HEK293 (cell line): ENCODE results near the gene TLCD3B.

Experiments used
- CTCF ChIA-PET: fragments of 350-600 bp; formaldehyde crosslinking; extraction: SDS; loops from one replicate; lab custom pipeline; 2021; ENCODE audit warnings: antibody characterized with exemption; lab: Yijun Ruan, JAX
- POLR2A ChIA-PET: fragments of 300-600 bp; formaldehyde crosslinking; extraction: SDS; loops from one replicate; lab custom pipeline; 2020; ENCODE audit warnings: antibody characterized with exemption, inconsistent platforms; lab: Yijun Ruan, JAX
- H3K27ac ChIP-seq: fragments of 200-500 bp; sonication (Bioruptor generic); 2 replicates; pipeline ENCODE4 v1.5.1; 2014; ENCODE audit warnings: low read depth, low read length, control low read depth, inconsistent platforms; ENCODE audit errors: extremely low read depth
- H3K36me3 ChIP-seq, 2 experiments: fragments of 200-500 bp in 1 of 2; sonication (Bioruptor generic) in 1 of 2; 1 replicate in 1 of 2; 2 replicates in 1 of 2; pipeline ENCODE4 v1.5.1; 2014 to 2017; ENCODE audit warnings: inconsistent platforms in 2 of 2, low read length in 2 of 2; ENCODE audit not compliant: control insufficient read depth in 2 of 2, insufficient read depth in 1 of 2
- H3K4me1 ChIP-seq: fragments of 200-500 bp; sonication (Bioruptor generic); 2 replicates; pipeline ENCODE4 v1.5.1; 2014; ENCODE audit warnings: mild to moderate bottlenecking, low read length, inconsistent platforms; ENCODE audit not compliant: control insufficient read depth, insufficient read depth
- H3K4me3 ChIP-seq: 2 replicates; pipeline ENCODE4 v1.5.1; 2011; ENCODE audit warnings: low read depth, mild to moderate bottlenecking, control low read depth, low read length, moderate library complexity
- H3K9me3 ChIP-seq: fragments of 200-500 bp; sonication (Bioruptor generic); 2 replicates; pipeline ENCODE4 v1.5.1; 2014; ENCODE audit warnings: low read depth, low read length, inconsistent platforms; ENCODE audit not compliant: control insufficient read depth, insufficient read depth
- EGR2 ChIP-seq: fragments of 450-650 bp; formaldehyde crosslinking; IDR thresholded peaks from 2 replicates; pipeline ENCODE4 v1.5.1; 2016; ENCODE audit warnings: low read depth, missing biosample characterization, missing genetic modification characterization
- KLF1 ChIP-seq: fragments of 450-650 bp; formaldehyde crosslinking; IDR thresholded peaks from 2 replicates; pipeline ENCODE4 v1.5.1; 2016; ENCODE audit warnings: missing biosample characterization, missing genetic modification characterization
- KLF7 ChIP-seq: fragments of 450-650 bp; formaldehyde crosslinking; IDR thresholded peaks from 2 replicates; pipeline ENCODE4 v1.5.1; 2016; ENCODE audit warnings: missing biosample characterization, missing genetic modification characterization, borderline replicate concordance
- MEIS1 ChIP-seq: sonication (generic); formaldehyde crosslinking; IDR thresholded peaks from 2 replicates; pipeline ENCODE4 v1.8.1; 2022; ENCODE audit warnings: missing genetic modification reagents, mild to moderate bottlenecking, borderline replicate concordance
- WT1 ChIP-seq: fragments of 450-650 bp; formaldehyde crosslinking; IDR thresholded peaks from 2 replicates; pipeline ENCODE4 v1.5.1; 2016; ENCODE audit warnings: missing biosample characterization, missing genetic modification characterization
- ZBTB7A ChIP-seq: fragments of 450-650 bp; formaldehyde crosslinking; IDR thresholded peaks from 2 replicates; pipeline ENCODE4 v1.5.1; 2016; ENCODE audit warnings: low read depth, missing biosample characterization, missing genetic modification characterization
- ZFP3 ChIP-seq: fragments of 450-650 bp; formaldehyde crosslinking; IDR thresholded peaks from 2 replicates; pipeline ENCODE4 v1.5.1; 2016; ENCODE audit warnings: low read depth, missing biosample characterization, missing genetic modification characterization
- ZNF140 ChIP-seq: fragments of 450-650 bp; formaldehyde crosslinking; IDR thresholded peaks from 2 replicates; pipeline ENCODE4 v1.5.1; 2016; ENCODE audit warnings: missing biosample characterization, missing genetic modification characterization
- ZNF155 ChIP-seq: fragments of 450-650 bp; formaldehyde crosslinking; IDR thresholded peaks from 2 replicates; pipeline ENCODE4 v1.5.1; 2016; ENCODE audit warnings: missing biosample characterization, missing genetic modification characterization
- ZNF544 ChIP-seq: fragments of 450-650 bp; formaldehyde crosslinking; IDR thresholded peaks from 2 replicates; pipeline ENCODE4 v1.5.0; 2017; ENCODE audit warnings: missing biosample characterization, missing genetic modification characterization
- ZNF585B ChIP-seq: fragments of 450-650 bp; formaldehyde crosslinking; IDR thresholded peaks from 2 replicates; pipeline ENCODE4 v1.5.1; 2016; ENCODE audit warnings: missing biosample characterization, missing genetic modification characterization
- ZNF660 ChIP-seq: fragments of 450-650 bp; IDR thresholded peaks from 2 replicates; pipeline ENCODE4 v1.5.1; 2018; ENCODE audit warnings: missing biosample characterization, mild to moderate bottlenecking, missing genetic modification characterization
- ZNF664 ChIP-seq: fragments of 450-650 bp; formaldehyde crosslinking; IDR thresholded peaks from 2 replicates; pipeline ENCODE4 v1.5.1; 2016; ENCODE audit warnings: missing biosample characterization, missing genetic modification characterization
- ZNF707 ChIP-seq: fragments of 450-650 bp; formaldehyde crosslinking; IDR thresholded peaks from 2 replicates; pipeline ENCODE4 v1.5.1; 2016; ENCODE audit warnings: missing biosample characterization, missing genetic modification characterization
- ZNF776 ChIP-seq: fragments of 450-650 bp; formaldehyde crosslinking; IDR thresholded peaks from 2 replicates; pipeline ENCODE4 v1.5.0; 2017; ENCODE audit warnings: missing biosample characterization, missing genetic modification characterization, borderline replicate concordance
- TF ChIP-seq, protein P1 (sequence below): fragments of 450-650 bp; formaldehyde crosslinking; IDR thresholded peaks from 2 replicates; pipeline ENCODE4 v1.5.1; 2016; ENCODE audit warnings: missing biosample characterization, missing genetic modification characterization, low read depth
- TF ChIP-seq, protein P2 (sequence below): fragments of 450-650 bp; formaldehyde crosslinking; IDR thresholded peaks from 2 replicates; pipeline ENCODE4 v1.5.1; 2017; ENCODE audit warnings: missing biosample characterization, missing genetic modification characterization
- TF ChIP-seq, protein P3 (sequence below): fragments of 450-650 bp; formaldehyde crosslinking; IDR thresholded peaks from 2 replicates; pipeline ENCODE4 v1.5.1; 2017; ENCODE audit warnings: missing biosample characterization, missing genetic modification characterization
- TF ChIP-seq, protein P4 (sequence below): fragments of 450-650 bp; formaldehyde crosslinking; IDR thresholded peaks from 2 replicates; pipeline ENCODE4 v1.5.1; 2016; ENCODE audit warnings: missing biosample characterization, missing genetic modification characterization, borderline replicate concordance

TLCD3B gene

DNA sequence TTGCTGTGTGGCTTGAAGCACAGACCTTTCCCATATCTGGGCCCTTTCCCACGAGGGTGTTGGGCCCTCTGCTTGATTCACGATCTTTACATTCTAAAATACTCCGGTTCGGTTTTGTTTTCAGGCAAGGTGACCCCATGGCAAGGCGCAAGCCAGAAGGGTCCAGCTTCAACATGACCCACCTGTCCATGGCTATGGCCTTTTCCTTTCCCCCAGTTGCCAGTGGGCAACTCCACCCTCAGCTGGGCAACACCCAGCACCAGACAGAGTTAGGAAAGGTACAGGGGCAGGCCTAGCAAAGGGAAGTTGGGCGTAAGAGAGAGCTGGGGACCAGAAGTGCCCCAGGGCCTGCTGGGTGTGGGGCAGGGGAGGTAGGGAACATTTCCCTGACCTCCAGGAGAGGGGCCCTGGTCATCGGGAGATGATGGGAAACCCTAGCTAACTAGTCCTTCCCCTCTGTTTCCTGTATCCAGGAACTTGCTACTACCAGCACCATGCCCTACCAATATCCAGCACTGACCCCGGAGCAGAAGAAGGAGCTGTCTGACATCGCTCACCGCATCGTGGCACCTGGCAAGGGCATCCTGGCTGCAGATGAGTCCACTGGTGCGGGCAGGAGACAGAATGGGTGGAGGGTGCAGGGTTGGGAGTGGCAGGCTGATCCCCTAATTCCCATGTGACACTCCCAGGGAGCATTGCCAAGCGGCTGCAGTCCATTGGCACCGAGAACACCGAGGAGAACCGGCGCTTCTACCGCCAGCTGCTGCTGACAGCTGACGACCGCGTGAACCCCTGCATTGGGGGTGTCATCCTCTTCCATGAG is 35.9 kb upstream of the TLCD3B start:
- Histone ChIP-seq H3K4me1 (peaks cover 2% of the 10 kb centered on the region; the same call in 1 of the 2 replicates), H3K27ac (peak overlapping the region; percentile 100; the same call in 1 of the 2 replicates), H3K36me3 (peaks cover 30 to 63% of the 10 kb centered on the region in 2 experiments; a peak in 2 of 3 replicates), H3K9me3 (no peaks in the 10 kb centered on the region), H3K4me3 (peak overlapping the region; percentile 94)
- ChIA-PET CTCF (interaction anchor here (0.6 to 3.6 kb wide), 8 partner anchors 10 to 548 kb away, joined by 3 to 25 read pairs (median 4); partner anchors contain the start of gene TBX6), POLR2A (interaction anchor here (0.5 to 3.6 kb wide), 11 partner anchors 10 to 708 kb away, joined by 3 to 70 read pairs (median 8); partner anchors contain the start of genes MAZ, PPP4C and TBX6)
- TF ChIP-seq ZBTB7A (tag by site-specific recombination) (no peak), ZNF140 (tag by site-specific recombination) (no peak), ZNF707 (no peak), ZNF585B (no peak), MEIS1 (CRISPR knock-in tag) (no peak), ZNF155 (tag by site-specific recombination) (no peak), KLF7 (tag by site-specific recombination) (no peak), ZNF664 (no peak), KLF1 (tag by site-specific recombination) (no peak), ZNF776 (no peak), EGR2 (no peak), ZFP3 (no peak), WT1 (tag by site-specific recombination) (no peak)
- TF ChIP-seq, protein P1, sequence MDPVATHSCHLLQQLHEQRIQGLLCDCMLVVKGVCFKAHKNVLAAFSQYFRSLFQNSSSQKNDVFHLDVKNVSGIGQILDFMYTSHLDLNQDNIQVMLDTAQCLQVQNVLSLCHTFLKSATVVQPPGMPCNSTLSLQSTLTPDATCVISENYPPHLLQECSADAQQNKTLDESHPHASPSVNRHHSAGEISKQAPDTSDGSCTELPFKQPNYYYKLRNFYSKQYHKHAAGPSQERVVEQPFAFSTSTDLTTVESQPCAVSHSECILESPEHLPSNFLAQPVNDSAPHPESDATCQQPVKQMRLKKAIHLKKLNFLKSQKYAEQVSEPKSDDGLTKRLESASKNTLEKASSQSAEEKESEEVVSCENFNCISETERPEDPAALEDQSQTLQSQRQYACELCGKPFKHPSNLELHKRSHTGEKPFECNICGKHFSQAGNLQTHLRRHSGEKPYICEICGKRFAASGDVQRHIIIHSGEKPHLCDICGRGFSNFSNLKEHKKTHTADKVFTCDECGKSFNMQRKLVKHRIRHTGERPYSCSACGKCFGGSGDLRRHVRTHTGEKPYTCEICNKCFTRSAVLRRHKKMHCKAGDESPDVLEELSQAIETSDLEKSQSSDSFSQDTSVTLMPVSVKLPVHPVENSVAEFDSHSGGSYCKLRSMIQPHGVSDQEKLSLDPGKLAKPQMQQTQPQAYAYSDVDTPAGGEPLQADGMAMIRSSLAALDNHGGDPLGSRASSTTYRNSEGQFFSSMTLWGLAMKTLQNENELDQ (tag by site-specific recombination) = no peak

DNA sequence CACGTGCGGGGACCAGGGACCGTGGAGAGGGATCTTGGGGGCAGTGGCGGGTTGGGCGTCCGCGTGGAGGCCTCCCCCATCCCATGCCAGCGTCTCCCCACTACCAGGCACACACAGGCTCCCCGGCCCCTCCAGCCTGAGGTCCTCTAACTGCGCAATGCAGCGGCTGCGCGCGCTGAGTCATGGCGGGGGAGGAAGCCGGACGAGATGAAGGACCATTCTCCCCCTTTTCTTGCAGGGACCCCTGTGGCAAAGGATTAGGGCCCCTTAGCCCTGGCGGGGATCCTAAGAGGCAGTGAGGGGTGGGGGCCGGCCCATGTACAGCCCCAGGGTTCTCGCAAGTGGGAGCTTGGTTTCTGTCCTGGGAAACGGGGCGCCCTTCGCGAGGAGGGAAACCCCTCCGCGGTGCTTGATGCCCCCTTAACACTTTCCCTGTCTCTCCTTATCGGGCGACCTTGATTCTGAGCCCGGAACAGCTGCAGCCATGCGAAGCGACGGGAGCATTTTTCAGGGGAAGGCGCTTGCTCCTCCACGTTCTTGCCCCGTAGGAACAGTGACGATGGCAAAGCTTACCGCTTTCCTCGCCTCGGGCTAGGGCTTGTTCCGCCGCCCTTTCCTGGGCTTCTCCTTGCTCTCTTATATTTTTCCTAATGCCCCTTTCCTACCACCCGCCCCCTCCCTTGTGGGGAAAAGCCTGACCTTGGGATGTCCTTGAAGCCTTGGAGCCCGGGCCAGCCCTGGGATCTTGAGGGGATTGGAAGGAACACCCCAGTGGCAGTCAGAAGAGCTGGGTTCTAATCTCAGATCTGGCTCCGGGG is 35.1 kb upstream of the TLCD3B start:
- H3K4me3 ChIP-seq = peak overlapping the region; percentile 94
- peaks cover 22 to 55% of the 10 kb centered on the region in 2 experiments; a peak in 2 of 3 replicates for H3K36me3 ChIP-seq
- ChIA-PET CTCF (interaction anchor here (0.6 to 3.6 kb wide), 13 partner anchors 9 to 548 kb away, joined by 3 to 25 read pairs (median 4); partner anchors contain the start of genes TBX6 and TLCD3B), POLR2A (interaction anchor here (0.6 to 3.6 kb wide), 34 partner anchors 11 to 1386 kb away, joined by 3 to 70 read pairs (median 4); partner anchors contain the start of genes CORO1A, FBRS, HIRIP3 and MAZ)
- peak overlapping the region; percentile 100 for H3K27ac ChIP-seq
- H3K4me1 ChIP-seq = peaks cover 2% of the 10 kb centered on the region; the same call in 1 of the 2 replicates
- no peaks in the 10 kb centered on the region for H3K9me3 ChIP-seq
- 0 out of 2 replicates have a peak, but pooled peaks have one; percentile 2 for TF ChIP-seq ZNF660 (tag by site-specific recombination)
- no peak for TF ChIP-seq ZNF544 (tag by site-specific recombination)
- TF ChIP-seq, protein P2, sequence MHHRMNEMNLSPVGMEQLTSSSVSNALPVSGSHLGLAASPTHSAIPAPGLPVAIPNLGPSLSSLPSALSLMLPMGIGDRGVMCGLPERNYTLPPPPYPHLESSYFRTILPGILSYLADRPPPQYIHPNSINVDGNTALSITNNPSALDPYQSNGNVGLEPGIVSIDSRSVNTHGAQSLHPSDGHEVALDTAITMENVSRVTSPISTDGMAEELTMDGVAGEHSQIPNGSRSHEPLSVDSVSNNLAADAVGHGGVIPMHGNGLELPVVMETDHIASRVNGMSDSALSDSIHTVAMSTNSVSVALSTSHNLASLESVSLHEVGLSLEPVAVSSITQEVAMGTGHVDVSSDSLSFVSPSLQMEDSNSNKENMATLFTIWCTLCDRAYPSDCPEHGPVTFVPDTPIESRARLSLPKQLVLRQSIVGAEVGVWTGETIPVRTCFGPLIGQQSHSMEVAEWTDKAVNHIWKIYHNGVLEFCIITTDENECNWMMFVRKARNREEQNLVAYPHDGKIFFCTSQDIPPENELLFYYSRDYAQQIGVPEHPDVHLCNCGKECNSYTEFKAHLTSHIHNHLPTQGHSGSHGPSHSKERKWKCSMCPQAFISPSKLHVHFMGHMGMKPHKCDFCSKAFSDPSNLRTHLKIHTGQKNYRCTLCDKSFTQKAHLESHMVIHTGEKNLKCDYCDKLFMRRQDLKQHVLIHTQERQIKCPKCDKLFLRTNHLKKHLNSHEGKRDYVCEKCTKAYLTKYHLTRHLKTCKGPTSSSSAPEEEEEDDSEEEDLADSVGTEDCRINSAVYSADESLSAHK (tag by site-specific recombination) = no peak
- TF ChIP-seq, protein P3, sequence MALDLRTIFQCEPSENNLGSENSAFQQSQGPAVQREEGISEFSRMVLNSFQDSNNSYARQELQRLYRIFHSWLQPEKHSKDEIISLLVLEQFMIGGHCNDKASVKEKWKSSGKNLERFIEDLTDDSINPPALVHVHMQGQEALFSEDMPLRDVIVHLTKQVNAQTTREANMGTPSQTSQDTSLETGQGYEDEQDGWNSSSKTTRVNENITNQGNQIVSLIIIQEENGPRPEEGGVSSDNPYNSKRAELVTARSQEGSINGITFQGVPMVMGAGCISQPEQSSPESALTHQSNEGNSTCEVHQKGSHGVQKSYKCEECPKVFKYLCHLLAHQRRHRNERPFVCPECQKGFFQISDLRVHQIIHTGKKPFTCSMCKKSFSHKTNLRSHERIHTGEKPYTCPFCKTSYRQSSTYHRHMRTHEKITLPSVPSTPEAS = no peak; the same call in 1 of the 2 replicates
- TF ChIP-seq, protein P4, sequence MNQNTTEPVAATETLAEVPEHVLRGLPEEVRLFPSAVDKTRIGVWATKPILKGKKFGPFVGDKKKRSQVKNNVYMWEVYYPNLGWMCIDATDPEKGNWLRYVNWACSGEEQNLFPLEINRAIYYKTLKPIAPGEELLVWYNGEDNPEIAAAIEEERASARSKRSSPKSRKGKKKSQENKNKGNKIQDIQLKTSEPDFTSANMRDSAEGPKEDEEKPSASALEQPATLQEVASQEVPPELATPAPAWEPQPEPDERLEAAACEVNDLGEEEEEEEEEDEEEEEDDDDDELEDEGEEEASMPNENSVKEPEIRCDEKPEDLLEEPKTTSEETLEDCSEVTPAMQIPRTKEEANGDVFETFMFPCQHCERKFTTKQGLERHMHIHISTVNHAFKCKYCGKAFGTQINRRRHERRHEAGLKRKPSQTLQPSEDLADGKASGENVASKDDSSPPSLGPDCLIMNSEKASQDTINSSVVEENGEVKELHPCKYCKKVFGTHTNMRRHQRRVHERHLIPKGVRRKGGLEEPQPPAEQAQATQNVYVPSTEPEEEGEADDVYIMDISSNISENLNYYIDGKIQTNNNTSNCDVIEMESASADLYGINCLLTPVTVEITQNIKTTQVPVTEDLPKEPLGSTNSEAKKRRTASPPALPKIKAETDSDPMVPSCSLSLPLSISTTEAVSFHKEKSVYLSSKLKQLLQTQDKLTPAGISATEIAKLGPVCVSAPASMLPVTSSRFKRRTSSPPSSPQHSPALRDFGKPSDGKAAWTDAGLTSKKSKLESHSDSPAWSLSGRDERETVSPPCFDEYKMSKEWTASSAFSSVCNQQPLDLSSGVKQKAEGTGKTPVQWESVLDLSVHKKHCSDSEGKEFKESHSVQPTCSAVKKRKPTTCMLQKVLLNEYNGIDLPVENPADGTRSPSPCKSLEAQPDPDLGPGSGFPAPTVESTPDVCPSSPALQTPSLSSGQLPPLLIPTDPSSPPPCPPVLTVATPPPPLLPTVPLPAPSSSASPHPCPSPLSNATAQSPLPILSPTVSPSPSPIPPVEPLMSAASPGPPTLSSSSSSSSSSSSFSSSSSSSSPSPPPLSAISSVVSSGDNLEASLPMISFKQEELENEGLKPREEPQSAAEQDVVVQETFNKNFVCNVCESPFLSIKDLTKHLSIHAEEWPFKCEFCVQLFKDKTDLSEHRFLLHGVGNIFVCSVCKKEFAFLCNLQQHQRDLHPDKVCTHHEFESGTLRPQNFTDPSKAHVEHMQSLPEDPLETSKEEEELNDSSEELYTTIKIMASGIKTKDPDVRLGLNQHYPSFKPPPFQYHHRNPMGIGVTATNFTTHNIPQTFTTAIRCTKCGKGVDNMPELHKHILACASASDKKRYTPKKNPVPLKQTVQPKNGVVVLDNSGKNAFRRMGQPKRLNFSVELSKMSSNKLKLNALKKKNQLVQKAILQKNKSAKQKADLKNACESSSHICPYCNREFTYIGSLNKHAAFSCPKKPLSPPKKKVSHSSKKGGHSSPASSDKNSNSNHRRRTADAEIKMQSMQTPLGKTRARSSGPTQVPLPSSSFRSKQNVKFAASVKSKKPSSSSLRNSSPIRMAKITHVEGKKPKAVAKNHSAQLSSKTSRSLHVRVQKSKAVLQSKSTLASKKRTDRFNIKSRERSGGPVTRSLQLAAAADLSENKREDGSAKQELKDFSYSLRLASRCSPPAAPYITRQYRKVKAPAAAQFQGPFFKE (tag by site-specific recombination) = peak; percentile 78; the same call in 1 of the 2 replicates
